GM18519 (cell line): ENCODE measurements around the gene PAPSS2.

Experiments used
- ATAC-seq: cut with Tn5 transposase; IDR thresholded peaks from one replicate; pipeline ENCODE4 v1.9.1; 2021; ENCODE audit warnings: mild to moderate bottlenecking, moderate library complexity; ENCODE audit not compliant: unreplicated experiment, low FRiP score

Gene PAPSS2

DNA sequence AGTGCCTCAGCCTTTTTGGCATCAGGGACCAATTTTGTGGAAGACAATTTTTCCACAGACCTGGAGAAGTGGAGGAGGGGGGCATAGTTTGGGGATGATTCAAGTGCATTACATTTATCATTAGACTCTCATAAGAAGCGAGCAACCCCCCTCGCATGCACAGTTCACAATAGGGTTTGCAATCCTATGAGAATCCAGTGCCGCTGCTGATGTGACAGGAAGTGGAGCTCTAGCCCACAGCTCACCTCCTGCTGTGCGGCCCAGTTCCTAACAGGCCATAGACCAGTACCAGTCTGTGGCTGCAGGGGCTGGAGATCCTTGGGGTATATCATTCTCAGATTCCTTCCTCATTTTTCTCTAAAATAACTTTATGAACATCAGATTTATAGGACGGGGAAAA, 107.6 kb downstream of the PAPSS2 start:
- ATAC-seq, result no peak

GRCh38 chr10:87771871-87772500, 112.3 kb downstream of the PAPSS2 start:
- no peak for ATAC-seq

DNA sequence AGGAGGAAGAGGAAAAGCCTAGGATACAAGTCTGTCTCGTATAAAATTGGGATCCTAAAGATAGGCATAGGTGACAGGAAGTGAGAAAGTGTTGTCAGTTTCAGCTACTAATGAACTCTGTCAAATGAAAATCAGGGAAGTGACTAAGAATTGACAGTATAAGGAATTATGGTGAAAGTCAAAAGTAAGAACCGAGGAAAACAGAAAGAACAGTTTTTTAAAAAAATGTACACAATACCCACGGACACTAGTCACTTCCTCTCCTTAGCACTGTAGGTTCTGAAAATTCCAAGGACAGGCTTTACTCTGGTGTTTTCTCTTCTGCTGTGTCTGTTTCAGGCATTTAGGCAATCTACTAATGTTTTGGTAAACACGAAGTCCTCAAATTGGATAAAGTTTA, 116.1 kb downstream of the PAPSS2 start:
- no peak for ATAC-seq

DNA sequence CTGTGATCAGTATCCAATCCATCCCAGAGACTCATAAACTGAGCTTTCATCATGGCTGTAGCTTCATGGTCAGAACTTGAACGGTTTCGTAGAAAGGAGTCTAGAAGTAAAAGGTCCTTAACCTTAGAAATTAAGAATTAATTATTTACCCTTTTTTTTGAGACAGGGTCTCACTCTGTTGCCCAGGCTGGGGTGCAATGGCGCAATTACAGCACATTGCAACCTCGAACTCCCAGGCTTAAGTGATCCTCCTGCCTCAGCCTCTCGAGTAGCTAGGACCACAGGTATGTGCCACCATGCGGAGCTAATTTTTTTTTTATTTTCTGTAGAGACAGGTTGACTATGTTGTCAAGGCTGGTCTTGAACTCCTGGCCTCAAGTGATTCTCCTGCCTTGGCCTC, 116.7 kb downstream of the PAPSS2 start:
- no peak for ATAC-seq

GRCh38 chr10:87781545-87781944, 121.9 kb downstream of the PAPSS2 start:
- ATAC-seq, result no peak

DNA sequence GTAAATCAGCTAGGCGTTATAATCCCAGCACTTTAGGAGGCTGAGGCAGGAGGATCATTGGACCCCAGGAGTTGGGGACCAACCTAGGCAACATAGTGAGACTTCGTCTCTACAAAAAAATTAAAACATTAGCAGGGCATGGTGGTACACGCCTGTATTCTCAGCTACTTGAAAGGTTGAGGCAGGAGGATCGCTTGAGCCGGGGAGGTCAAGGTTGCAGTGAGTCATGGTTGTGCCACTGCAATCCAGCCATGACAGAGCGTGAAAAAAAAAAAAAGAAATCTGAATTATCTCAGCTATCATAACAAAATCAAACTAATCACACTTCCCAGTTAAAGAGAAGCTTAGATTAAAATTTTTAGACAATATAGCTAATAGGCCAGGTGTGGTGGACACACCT, 123.0 kb downstream of the PAPSS2 start:
- ATAC-seq, result no peak

DNA sequence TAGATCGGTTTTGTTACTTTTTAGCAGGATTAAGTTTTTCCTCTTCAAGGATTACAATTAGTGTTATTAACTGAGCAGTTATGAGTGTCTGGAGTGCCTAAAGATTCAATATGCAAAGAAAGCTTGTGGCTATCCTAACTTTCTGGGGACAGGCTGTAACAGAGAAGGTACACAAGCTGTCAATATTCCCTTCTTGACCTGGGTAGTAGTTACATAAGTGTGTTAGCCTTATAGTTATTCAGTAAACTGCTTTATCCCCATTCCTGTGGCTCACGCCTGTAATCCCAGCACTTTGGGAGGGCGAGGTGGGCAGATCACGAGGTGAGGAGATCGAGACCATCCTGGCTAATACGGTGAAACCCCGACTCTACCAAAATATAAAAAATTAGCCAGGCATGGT, 126.7 kb downstream of the PAPSS2 start:
- no peak for ATAC-seq

DNA sequence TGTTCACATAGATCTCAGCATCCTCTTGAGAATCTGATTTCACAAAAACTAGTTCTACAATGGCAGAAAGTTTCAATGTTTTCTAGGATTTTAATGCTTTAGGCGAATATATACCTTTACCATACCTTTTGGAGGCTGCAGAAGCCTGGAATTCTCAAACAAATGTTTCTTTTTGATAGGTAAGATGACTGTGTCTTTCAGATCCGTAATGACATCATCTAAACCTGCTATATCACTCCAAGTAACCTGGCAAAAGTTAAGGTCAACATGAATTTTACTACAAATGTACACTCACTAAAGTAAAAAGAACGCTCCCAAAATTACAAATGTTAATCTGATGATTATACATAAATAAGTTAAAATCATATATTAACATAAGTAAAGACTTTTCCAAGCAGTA, 130.5 kb downstream of the PAPSS2 start:
- ATAC-seq, result no peak

DNA sequence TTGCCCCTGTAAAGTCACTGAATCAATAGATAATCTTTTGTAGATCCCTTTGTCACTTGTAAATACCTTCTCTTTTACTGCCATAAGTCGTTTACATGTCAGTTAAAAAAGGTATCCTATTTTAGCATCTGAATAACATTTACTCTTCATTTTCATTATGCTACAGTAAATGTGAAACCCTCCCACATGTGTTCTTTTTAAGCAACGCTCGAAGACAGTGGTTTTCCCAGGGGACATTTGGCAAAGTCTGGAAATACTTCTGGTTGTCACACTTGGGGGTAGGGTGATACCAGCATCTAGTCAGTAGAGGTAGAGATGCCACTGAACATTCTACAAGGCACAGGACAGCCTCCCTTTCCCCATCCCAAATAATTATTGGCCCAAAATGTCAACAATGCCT, 134.6 kb downstream of the PAPSS2 start:
- ATAC-seq, result no peak
